Calu3 (cell line): Measurements from ENCODE around the gene SF3A1. TPM values are rescaled to one million over a fixed set of nuclear protein-coding genes. Genes with fewer than 3 reads are reported as not detected.

ENCODE experiments used
- BruUV-seq: library from RNA; stranded (reverse); fragments of 400-500 nt; replicated peaks from 2 replicates; lab custom pipeline; 2021; lab: Mats Ljungman, UMichigan
- CTCF ChIA-PET: fragments of 300-600 bp; sonication (Branson Sonifier 250); formaldehyde crosslinking; loops from one replicate; lab custom pipeline; 2022; ENCODE audit warnings: antibody characterized with exemption; lab: Charles Lee
- DNase-seq: peaks from one replicate; pipeline ENCODE4 v3.0.0; 2022
- H3K27ac Mint-ChIP-seq: one replicate; pipeline ENCODE4 v1.8.0; 2022; ENCODE audit warnings: mixed read lengths; ENCODE audit not compliant: unreplicated experiment
- H3K27me3 Mint-ChIP-seq: one replicate; pipeline ENCODE4 v1.8.0; 2022; ENCODE audit warnings: mixed read lengths; ENCODE audit not compliant: unreplicated experiment
- H3K36me3 Mint-ChIP-seq: one replicate; pipeline ENCODE4 v1.8.0; 2022; ENCODE audit warnings: mild to moderate bottlenecking, moderate library complexity, mixed read lengths; ENCODE audit not compliant: insufficient read depth, unreplicated experiment
- H3K4me1 Mint-ChIP-seq: one replicate; pipeline ENCODE4 v1.8.0; 2022; ENCODE audit warnings: mild to moderate bottlenecking, low read depth, mixed read lengths; ENCODE audit not compliant: unreplicated experiment
- H3K4me3 Mint-ChIP-seq: one replicate; pipeline ENCODE4 v1.8.0; 2022; ENCODE audit warnings: mild to moderate bottlenecking, low read depth, moderate library complexity, mixed read lengths; ENCODE audit not compliant: unreplicated experiment
- H3K9me3 Mint-ChIP-seq: one replicate; pipeline ENCODE4 v1.8.0; 2022; ENCODE audit warnings: low read depth, mixed read lengths; ENCODE audit not compliant: unreplicated experiment
- intact Hi-C: fragments of 100-400 bp; cut with micrococcal nuclease; formaldehyde crosslinking; loops from one replicate; pipeline ENCODE4 v1.10.0; 2022; ENCODE audit not compliant: unreplicated experiment
- total RNA-seq: library from RNA; stranded (reverse); gene quantifications from 2 replicates; pipeline ENCODE4 v1.2.3, GENCODE V29; 2022
- TF ChIP-seq, protein P1 (sequence below): fragments of 200-600 bp; IDR thresholded peaks from one replicate; pipeline ENCODE4 v1.8.0; 2022; ENCODE audit warnings: antibody characterized with exemption; ENCODE audit not compliant: unreplicated experiment

The SF3A1 gene
- total RNA-seq, 1 experiment from 2014 or later = 197 TPM

DNA sequence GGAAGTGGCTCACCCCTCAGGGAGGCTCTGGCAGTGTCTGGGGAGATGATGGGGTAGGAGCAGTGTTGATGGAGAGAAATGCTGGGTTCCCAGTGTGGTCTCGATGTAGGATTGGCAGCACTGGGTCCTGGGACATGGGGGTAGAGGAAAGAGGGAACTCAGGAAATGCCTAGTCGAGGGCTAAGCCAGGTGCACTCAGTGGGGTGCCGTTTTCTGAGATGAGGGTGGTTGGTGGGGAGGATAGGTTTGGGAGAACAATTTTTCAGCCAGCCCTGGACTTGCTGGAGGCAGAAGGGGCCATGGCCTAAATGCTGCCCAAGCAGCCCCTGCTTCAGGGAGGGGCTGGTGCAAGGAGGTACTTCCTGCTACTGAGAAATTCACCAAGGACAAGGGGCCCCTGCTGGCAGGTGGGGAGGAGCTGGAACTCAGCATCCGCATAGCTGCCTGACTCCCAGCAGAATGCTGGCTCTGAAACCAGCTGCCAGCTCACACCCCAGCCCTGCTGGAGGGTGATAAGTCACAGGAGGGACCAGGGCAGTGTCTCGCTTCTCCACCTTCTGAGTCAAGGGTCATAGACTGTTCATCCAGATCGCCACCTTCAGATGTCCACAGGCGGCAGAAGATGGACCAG lies 6.1 kb upstream of the SF3A1 start:
- Mint-ChIP-seq H3K36me3 (peaks cover 9% of the 10 kb centered on the region), H3K27me3 (no peaks in the 10 kb centered on the region), H3K9me3 (no peaks in the 10 kb centered on the region), H3K4me3 (no peak overlapping the region), H3K4me1 (peaks cover 6% of the 10 kb centered on the region), H3K27ac (no peak overlapping the region)
- intact Hi-C loops = no loop called here
- TF ChIP-seq, protein P1, sequence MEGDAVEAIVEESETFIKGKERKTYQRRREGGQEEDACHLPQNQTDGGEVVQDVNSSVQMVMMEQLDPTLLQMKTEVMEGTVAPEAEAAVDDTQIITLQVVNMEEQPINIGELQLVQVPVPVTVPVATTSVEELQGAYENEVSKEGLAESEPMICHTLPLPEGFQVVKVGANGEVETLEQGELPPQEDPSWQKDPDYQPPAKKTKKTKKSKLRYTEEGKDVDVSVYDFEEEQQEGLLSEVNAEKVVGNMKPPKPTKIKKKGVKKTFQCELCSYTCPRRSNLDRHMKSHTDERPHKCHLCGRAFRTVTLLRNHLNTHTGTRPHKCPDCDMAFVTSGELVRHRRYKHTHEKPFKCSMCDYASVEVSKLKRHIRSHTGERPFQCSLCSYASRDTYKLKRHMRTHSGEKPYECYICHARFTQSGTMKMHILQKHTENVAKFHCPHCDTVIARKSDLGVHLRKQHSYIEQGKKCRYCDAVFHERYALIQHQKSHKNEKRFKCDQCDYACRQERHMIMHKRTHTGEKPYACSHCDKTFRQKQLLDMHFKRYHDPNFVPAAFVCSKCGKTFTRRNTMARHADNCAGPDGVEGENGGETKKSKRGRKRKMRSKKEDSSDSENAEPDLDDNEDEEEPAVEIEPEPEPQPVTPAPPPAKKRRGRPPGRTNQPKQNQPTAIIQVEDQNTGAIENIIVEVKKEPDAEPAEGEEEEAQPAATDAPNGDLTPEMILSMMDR = no peak
- CTCF ChIA-PET = interaction anchor here (0.7 kb wide), 1 partner anchor 64 kb away, joined by 3 read pairs; no protein-coding TSS in a partner anchor
- DNase-seq = no peak
- no TSS peak for BruUV-seq

DNA sequence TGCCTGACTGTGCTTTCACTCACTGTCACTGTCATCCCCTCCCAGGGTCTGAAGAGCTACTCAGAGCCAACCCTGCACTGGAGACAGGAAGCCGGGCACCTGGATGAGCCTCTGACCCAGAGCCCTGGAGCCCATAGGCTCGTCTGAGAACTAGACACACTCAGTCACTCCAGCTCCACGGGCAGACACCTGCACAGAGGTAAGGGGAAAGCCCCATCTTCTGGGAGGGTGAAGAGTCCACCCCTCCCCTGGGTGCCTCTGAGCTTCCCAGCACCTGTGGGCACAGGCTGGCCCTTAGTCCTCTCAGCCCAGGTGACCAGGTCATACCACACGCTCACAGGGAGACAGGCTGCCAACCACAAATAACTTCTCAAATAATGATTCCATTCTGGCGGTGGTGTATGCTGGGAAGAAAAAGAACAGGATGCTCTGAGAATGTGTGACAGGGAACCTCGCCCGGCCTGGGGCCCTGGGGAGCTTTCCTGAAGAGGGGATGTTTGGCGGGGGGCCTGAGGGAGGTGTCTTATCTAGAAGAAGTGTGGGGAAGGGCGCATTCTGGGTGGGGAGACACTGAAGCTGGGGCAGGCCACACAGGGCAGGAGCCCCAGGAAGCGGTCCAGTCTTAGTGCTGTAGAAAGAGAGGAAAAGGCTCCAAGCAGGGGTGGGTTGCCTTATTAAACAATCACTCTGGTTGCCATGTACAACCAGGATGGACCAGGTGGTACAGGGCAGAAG lies 5.4 kb upstream of the SF3A1 start:
- BruUV-seq = no TSS peak
- Mint-ChIP-seq H3K9me3 (no peaks in the 10 kb centered on the region), H3K4me3 (no peak overlapping the region), H3K36me3 (peaks cover 16% of the 10 kb centered on the region), H3K27me3 (no peaks in the 10 kb centered on the region), H3K4me1 (peaks cover 11% of the 10 kb centered on the region), H3K27ac (no peak overlapping the region)
- intact Hi-C loops = no loop called here
- no peak for DNase-seq
- TF ChIP-seq, protein P1 = no peak
- CTCF ChIA-PET = no interaction called here

DNA sequence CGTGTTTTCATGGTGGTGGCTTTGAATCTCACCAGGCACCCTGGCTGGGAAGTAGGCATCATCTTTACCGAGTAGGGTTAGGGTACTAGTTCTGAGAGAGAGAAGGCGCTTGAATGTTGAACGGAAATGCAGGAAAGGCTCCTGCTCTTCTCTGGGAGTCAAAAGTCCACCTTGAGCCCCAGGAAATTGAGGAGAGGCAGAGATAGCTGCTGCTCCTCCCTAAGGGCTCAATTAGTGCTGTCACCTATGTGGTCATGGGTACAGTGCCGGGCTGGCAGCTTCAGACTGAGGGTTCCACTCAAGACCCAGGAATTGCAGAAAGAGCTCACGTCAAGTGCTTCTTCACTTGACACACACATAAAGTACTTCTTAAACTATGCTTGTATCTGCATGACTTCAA lies 1.8 kb upstream of the SF3A1 start:
- TF ChIP-seq, protein P1 = no peak
- Mint-ChIP-seq H3K9me3 (no peaks in the 10 kb centered on the region), H3K27me3 (no peaks in the 10 kb centered on the region), H3K27ac (no peak overlapping the region), H3K36me3 (peaks cover 45% of the 10 kb centered on the region), H3K4me1 (peaks cover 33% of the 10 kb centered on the region), H3K4me3 (no peak overlapping the region)
- no TSS peak for BruUV-seq
- no peak for DNase-seq
- CTCF ChIA-PET = no interaction called here
- intact Hi-C loops = no loop called here

DNA sequence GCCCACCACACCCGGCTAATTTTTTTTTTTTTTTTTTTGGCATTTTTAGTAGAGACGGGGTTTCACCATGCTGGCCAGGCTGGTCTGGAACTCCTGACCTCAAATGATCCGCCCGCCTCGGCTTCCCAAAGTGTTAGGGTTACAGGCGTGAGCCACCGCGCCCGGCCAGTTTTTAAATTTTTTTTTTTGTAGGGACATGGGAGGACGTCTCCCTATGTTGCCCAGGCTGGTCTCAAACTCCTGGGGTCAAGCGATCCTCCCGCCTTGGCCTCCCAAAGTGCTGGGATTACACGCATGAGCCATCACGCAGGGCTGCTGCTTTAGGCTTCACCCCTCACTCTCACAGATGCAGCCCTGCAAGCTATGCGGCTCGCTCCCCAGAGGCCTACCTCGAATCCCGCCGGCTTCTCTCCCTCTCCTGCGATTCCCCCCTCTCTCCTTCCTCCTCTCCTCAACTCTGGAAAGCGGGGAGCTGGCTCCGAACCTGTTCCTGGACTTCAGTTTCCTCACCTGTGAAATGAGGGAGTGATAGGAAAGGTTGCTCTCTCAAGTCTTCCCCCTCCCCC lies 1.0 kb upstream of the SF3A1 start:
- H3K4me3 Mint-ChIP-seq = peak overlapping the region; percentile 94
- CTCF ChIA-PET = interaction anchor here (1.4 kb wide), 1 partner anchor 70 kb away, joined by 10 read pairs; no protein-coding TSS in a partner anchor
- peak overlapping the region; percentile 96 for H3K27ac Mint-ChIP-seq
- TF ChIP-seq, protein P1 = no peak
- BruUV-seq = TSS peak; percentile 42
- DNase-seq = no peak
- no peaks in the 10 kb centered on the region for H3K27me3 Mint-ChIP-seq
- no peaks in the 10 kb centered on the region for H3K9me3 Mint-ChIP-seq
- peaks cover 35% of the 10 kb centered on the region for H3K4me1 Mint-ChIP-seq
- H3K36me3 Mint-ChIP-seq = peaks cover 46% of the 10 kb centered on the region
- intact Hi-C loops = no loop called here
